Measurements from ENCODE around the gene VPS54.

Gene VPS54

GRCh38 chr2:63875559-63876245 is 143.5 kb downstream of the VPS54 start:
- H3K4me3 ChIP-seq (replicated peaks; ENCODE audit: low read depth, low read length): no peak overlapping the region
- no peak for DNase-seq (ENCODE audit: low read depth)
- TF ChIP-seq CTCF (IDR thresholded peaks at IDR 0.05; ENCODE audit: low read length, missing control alignments): no peak

GRCh38 chr2:63875131-63875527 is 144.1 kb downstream of the VPS54 start:
- DNase-seq (ENCODE audit: low read depth): no peak
- H3K4me3 ChIP-seq (replicated peaks; ENCODE audit: low read depth, low read length): no peak overlapping the region
- no peak for TF ChIP-seq CTCF (IDR thresholded peaks at IDR 0.05; ENCODE audit: low read length, missing control alignments)

GRCh38 chr2:63874204-63875130 is 144.8 kb downstream of the VPS54 start:
- no peak for TF ChIP-seq CTCF (IDR thresholded peaks at IDR 0.05; ENCODE audit: low read length, missing control alignments)
- DNase-seq (ENCODE audit: low read depth): no peak
- H3K4me3 ChIP-seq (replicated peaks; ENCODE audit: low read depth, low read length): no peak overlapping the region

- DNase-seq (ENCODE audit: low read depth): no peak
- H3K4me3 ChIP-seq (replicated peaks; ENCODE audit: low read depth, low read length): no peak overlapping the region
- no peak for TF ChIP-seq CTCF (IDR thresholded peaks at IDR 0.05; ENCODE audit: low read length, missing control alignments)
Observed at GRCh38 chr2:63872571-63873328, 146.5 kb downstream of the VPS54 start.

- TF ChIP-seq CTCF (IDR thresholded peaks at IDR 0.05; ENCODE audit: low read length, missing control alignments): no peak
- no peak for DNase-seq (ENCODE audit: low read depth)
- H3K4me3 ChIP-seq (replicated peaks; ENCODE audit: low read depth, low read length): no peak overlapping the region
Observed at GRCh38 chr2:63871864-63872263, 147.4 kb downstream of the VPS54 start.

GRCh38 chr2:63870679-63871078 is 148.5 kb downstream of the VPS54 start:
- H3K4me3 ChIP-seq (replicated peaks; ENCODE audit: low read depth, low read length): no peak overlapping the region
- DNase-seq (ENCODE audit: low read depth): no peak
- no peak for TF ChIP-seq CTCF (IDR thresholded peaks at IDR 0.05; ENCODE audit: low read length, missing control alignments)
